H9 (cell line): ENCODE data around the gene DNAJC25. TPM values are rescaled to one million over a fixed set of nuclear protein-coding genes. Genes with fewer than 3 reads are reported as not detected.

Experiments
- DNase-seq: peaks from one replicate; pipeline ENCODE4 v3.0.0-alpha.2; 2017
- H2AFZ ChIP-seq: one replicate; pipeline ENCODE4 v1.6.1; 2013; ENCODE audit warnings: mild to moderate bottlenecking, low read length, control low read depth, moderate library complexity
- H2AK5ac ChIP-seq: 2 replicates; pipeline ENCODE4 v1.6.1; 2013; ENCODE audit warnings: low read length, control low read depth, mixed read lengths; ENCODE audit not compliant: insufficient read length
- H2BK120ac ChIP-seq: one replicate; pipeline ENCODE4 v1.6.1; 2013; ENCODE audit warnings: low read depth, mild to moderate bottlenecking, low read length, control low read depth, inconsistent platforms; ENCODE audit not compliant: poor library complexity, severe bottlenecking
- H2BK12ac ChIP-seq: 2 replicates; pipeline ENCODE4 v1.6.1; 2013; ENCODE audit warnings: low read length, control low read depth, mixed read lengths, low read depth; ENCODE audit not compliant: insufficient read length
- H2BK15ac ChIP-seq: 2 replicates; pipeline ENCODE4 v1.6.1; 2013; ENCODE audit warnings: low read depth, low read length, control low read depth
- H2BK20ac ChIP-seq: one replicate; pipeline ENCODE4 v1.6.1; 2013; ENCODE audit warnings: low read depth, mild to moderate bottlenecking, low read length, control low read depth, inconsistent platforms; ENCODE audit not compliant: poor library complexity, severe bottlenecking
- H2BK5ac ChIP-seq: 2 replicates; pipeline ENCODE4 v1.6.1; 2013; ENCODE audit warnings: low read length, control low read depth, mixed read lengths; ENCODE audit not compliant: insufficient read length
- H3K14ac ChIP-seq: 2 replicates; pipeline ENCODE4 v1.6.1; 2013; ENCODE audit warnings: low read length, control low read depth; ENCODE audit not compliant: insufficient read depth
- H3K18ac ChIP-seq: 2 replicates; pipeline ENCODE4 v1.6.1; 2013; ENCODE audit warnings: low read depth, mild to moderate bottlenecking, mixed read lengths, low read length, control low read depth; ENCODE audit not compliant: insufficient read length
- H3K23ac ChIP-seq: 2 replicates; pipeline ENCODE4 v1.6.1; 2013; ENCODE audit warnings: low read length, control low read depth, mixed read lengths, low read depth; ENCODE audit not compliant: insufficient read length
- H3K23me2 ChIP-seq: 2 replicates; pipeline ENCODE4 v1.6.1; 2013; ENCODE audit warnings: low read depth, mild to moderate bottlenecking, mixed read lengths, low read length, control low read depth; ENCODE audit not compliant: insufficient read length, poor library complexity, severe bottlenecking
- H3K27ac ChIP-seq: 2 replicates; pipeline ENCODE4 v1.5.1; 2013; ENCODE audit warnings: low read length, control low read depth, mixed read lengths, low read depth; ENCODE audit not compliant: insufficient read length
- H3K27me3 ChIP-seq: 2 replicates; pipeline ENCODE4 v1.6.1; 2013; ENCODE audit warnings: low read length, control low read depth, inconsistent platforms; ENCODE audit not compliant: insufficient read depth
- H3K4ac ChIP-seq: 2 replicates; pipeline ENCODE4 v1.6.1; 2013; ENCODE audit warnings: low read depth, mild to moderate bottlenecking, control low read depth, inconsistent platforms, low read length, moderate library complexity
- H3K4me1 ChIP-seq: 2 replicates; pipeline ENCODE4 v1.6.1; 2013; ENCODE audit warnings: low read length, control low read depth, inconsistent platforms; ENCODE audit not compliant: insufficient read depth
- H3K4me2 ChIP-seq: 2 replicates; pipeline ENCODE4 v1.6.1; 2013; ENCODE audit warnings: low read length, control low read depth, mixed read lengths; ENCODE audit not compliant: insufficient read length, insufficient read depth
- H3K56ac ChIP-seq: 2 replicates; pipeline ENCODE4 v1.6.1; 2013; ENCODE audit warnings: low read depth, mild to moderate bottlenecking, mixed read lengths, low read length, control low read depth; ENCODE audit not compliant: insufficient read length
- H3K79me1 ChIP-seq: 2 replicates; pipeline ENCODE4 v1.6.1; 2013; ENCODE audit warnings: low read depth, mild to moderate bottlenecking, moderate library complexity, low read length, control low read depth, inconsistent platforms; ENCODE audit not compliant: insufficient read depth, poor library complexity, severe bottlenecking
- H3K79me2 ChIP-seq: 2 replicates; pipeline ENCODE4 v1.6.1; 2013; ENCODE audit warnings: low read length, control low read depth, inconsistent platforms; ENCODE audit not compliant: insufficient read depth
- H3K9ac ChIP-seq: 2 replicates; pipeline ENCODE4 v1.6.1; 2013; ENCODE audit warnings: low read length, control low read depth, mixed read lengths; ENCODE audit not compliant: insufficient read length; ENCODE audit errors: extremely low read depth
- H3K9me3 ChIP-seq: one replicate; pipeline ENCODE4 v1.6.1; 2013; ENCODE audit warnings: low read depth, low read length, inconsistent platforms; ENCODE audit not compliant: control insufficient read depth
- H3T11ph ChIP-seq: one replicate; pipeline ENCODE4 v1.6.1; 2013; ENCODE audit warnings: mild to moderate bottlenecking, low read length, control low read depth, inconsistent platforms
- H4K20me1 ChIP-seq: one replicate; pipeline ENCODE4 v1.6.1; 2013; ENCODE audit not compliant: control insufficient read depth, insufficient read length, insufficient read depth
- H4K5ac ChIP-seq: 2 replicates; pipeline ENCODE4 v1.6.1; 2013; ENCODE audit warnings: low read depth, mild to moderate bottlenecking, mixed read lengths, low read length, control low read depth; ENCODE audit not compliant: insufficient read length
- H4K8ac ChIP-seq: replicated peaks from 2 replicates; pipeline ENCODE4 v1.6.1; 2013; ENCODE audit warnings: low read length, control low read depth, mixed read lengths, low read depth; ENCODE audit not compliant: insufficient read length
- H4K91ac ChIP-seq: 2 replicates; pipeline ENCODE4 v1.6.1; 2013; ENCODE audit warnings: low read depth, mild to moderate bottlenecking, moderate library complexity, mixed read lengths, low read length, control low read depth; ENCODE audit not compliant: insufficient read length
- H3K27ac Mint-ChIP-seq, 3 experiments: 2 replicates in 2 of 3; 3 replicates in 1 of 3; pipeline ENCODE4 v1.8.0; 2020 to 2021; ENCODE audit warnings: mixed read lengths in 3 of 3, mild to moderate bottlenecking in 1 of 3, moderate library complexity in 1 of 3
- H3K27me3 Mint-ChIP-seq: 2 replicates; pipeline ENCODE4 v1.8.0; 2021; ENCODE audit warnings: low read depth, mild to moderate bottlenecking, moderate library complexity, mixed read lengths
- H3K36me3 Mint-ChIP-seq, 3 experiments: 2 replicates in 2 of 3; 3 replicates in 1 of 3; pipeline ENCODE4 v1.8.0; 2020 to 2021; ENCODE audit warnings: low read depth in 3 of 3, mixed read lengths in 3 of 3; ENCODE audit not compliant: insufficient read depth in 1 of 3
- H3K4me1 Mint-ChIP-seq, 2 experiments: 2 replicates each; pipeline ENCODE4 v1.8.0; 2020; ENCODE audit warnings: mixed read lengths in 2 of 2
- H3K4me3 Mint-ChIP-seq, 2 experiments: 2 replicates in 1 of 2; 3 replicates in 1 of 2; pipeline ENCODE4 v1.8.0; 2020 to 2021; ENCODE audit warnings: mild to moderate bottlenecking in 2 of 2, mixed read lengths in 2 of 2, moderate library complexity in 1 of 2
- H3K9me3 Mint-ChIP-seq, 2 experiments: 2 replicates in 1 of 2; 3 replicates in 1 of 2; pipeline ENCODE4 v1.8.0; 2020; ENCODE audit warnings: mild to moderate bottlenecking in 2 of 2, mixed read lengths in 2 of 2, moderate library complexity in 1 of 2
- WGBS: extraction: QIAGEN DNeasy Blood & Tissue Kit; methylation state at CpG from one replicate; pipeline ENCODE4 v1.1.7; 2013; ENCODE audit warnings: missing lambda C conversion rate, low lambda C conversion rate, mixed read lengths; ENCODE audit not compliant: insufficient read length; ENCODE audit errors: extremely low coverage; 5-methylcytosine and 5-hydroxymethylcytosine counted together
- total RNA-seq: library from RNA; stranded (reverse); gene quantifications from 2 replicates; pipeline ENCODE4 v1.2.1, GENCODE V29; 2021
- TF ChIP-seq, protein P1 (sequence below): fragments of 200-600 bp; sonication (generic); conservative IDR thresholded peaks from 3 replicates; pipeline ENCODE4 v1.8.0; 2021; ENCODE audit warnings: antibody characterized with exemption, mild to moderate bottlenecking

DNAJC25 gene
- total RNA-seq, 1 experiment from 2014 or later: 7.6 TPM

DNA sequence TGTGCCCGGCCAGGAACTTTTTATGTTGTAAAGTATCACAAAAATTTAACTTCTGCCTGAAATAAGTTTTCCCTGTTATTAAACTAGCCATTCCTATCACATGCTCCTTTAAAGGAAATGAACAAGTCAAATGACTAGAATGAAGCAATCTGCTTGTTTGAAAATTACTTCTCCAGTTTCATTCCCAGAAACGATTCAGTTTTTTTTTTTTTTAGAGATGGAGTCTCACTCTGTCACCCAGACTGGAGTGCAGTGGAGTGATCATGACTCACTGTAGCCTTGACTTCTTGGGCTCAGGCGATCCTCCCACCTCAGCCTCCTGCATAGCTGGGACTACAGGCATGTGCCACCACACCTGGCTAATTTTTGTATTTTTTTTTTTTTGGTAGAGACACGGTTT is 16.9 kb downstream of the DNAJC25 start:
- H2AK5ac ChIP-seq: no peak overlapping the region
- H4K20me1 ChIP-seq: no peaks in the 10 kb centered on the region
- H3K9me3 Mint-ChIP-seq: no peaks in the 10 kb centered on the region
- no peak overlapping the region for H2AFZ ChIP-seq
- H3K27me3 ChIP-seq: no peaks in the 10 kb centered on the region
- no peak overlapping the region for H2BK15ac ChIP-seq
- H3K27ac Mint-ChIP-seq: no peak overlapping the region
- no peak overlapping the region for H3K4me2 ChIP-seq
- no peak overlapping the region for H2BK5ac ChIP-seq
- H3K14ac ChIP-seq: no peak overlapping the region
- no peak overlapping the region for H4K8ac ChIP-seq
- no peaks in the 10 kb centered on the region for H3K79me1 ChIP-seq
- H3K36me3 Mint-ChIP-seq: peaks cover 18 to 43% (median 40%) of the 10 kb centered on the region in 3 experiments; a peak in 6 of 7 replicates
- no peak overlapping the region for H3K18ac ChIP-seq
- no peaks in the 10 kb centered on the region for H3K9me3 ChIP-seq
- DNase-seq: no peak
- H4K5ac ChIP-seq: no peak overlapping the region
- no peaks in the 10 kb centered on the region for H3K79me2 ChIP-seq
- no peak overlapping the region for H2BK20ac ChIP-seq
- no peaks in the 10 kb centered on the region for H3K23me2 ChIP-seq
- TF ChIP-seq, protein P1, sequence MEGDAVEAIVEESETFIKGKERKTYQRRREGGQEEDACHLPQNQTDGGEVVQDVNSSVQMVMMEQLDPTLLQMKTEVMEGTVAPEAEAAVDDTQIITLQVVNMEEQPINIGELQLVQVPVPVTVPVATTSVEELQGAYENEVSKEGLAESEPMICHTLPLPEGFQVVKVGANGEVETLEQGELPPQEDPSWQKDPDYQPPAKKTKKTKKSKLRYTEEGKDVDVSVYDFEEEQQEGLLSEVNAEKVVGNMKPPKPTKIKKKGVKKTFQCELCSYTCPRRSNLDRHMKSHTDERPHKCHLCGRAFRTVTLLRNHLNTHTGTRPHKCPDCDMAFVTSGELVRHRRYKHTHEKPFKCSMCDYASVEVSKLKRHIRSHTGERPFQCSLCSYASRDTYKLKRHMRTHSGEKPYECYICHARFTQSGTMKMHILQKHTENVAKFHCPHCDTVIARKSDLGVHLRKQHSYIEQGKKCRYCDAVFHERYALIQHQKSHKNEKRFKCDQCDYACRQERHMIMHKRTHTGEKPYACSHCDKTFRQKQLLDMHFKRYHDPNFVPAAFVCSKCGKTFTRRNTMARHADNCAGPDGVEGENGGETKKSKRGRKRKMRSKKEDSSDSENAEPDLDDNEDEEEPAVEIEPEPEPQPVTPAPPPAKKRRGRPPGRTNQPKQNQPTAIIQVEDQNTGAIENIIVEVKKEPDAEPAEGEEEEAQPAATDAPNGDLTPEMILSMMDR: no peak
- H3K23ac ChIP-seq: no peak overlapping the region
- H4K91ac ChIP-seq: no peak overlapping the region
- no peak overlapping the region for H3K4me3 Mint-ChIP-seq
- WGBS: no CpG with 5 or more reads among the region's 4 CpGs
- no peak overlapping the region for H3K27ac ChIP-seq
- no peak overlapping the region for H3K9ac ChIP-seq
- no peak overlapping the region for H3K56ac ChIP-seq
- H3K4me1 Mint-ChIP-seq: no peaks in the 10 kb centered on the region
- H3K4ac ChIP-seq: no peak overlapping the region
- H3T11ph ChIP-seq: no peak overlapping the region
- no peaks in the 10 kb centered on the region for H3K4me1 ChIP-seq
- no peak overlapping the region for H2BK12ac ChIP-seq
- H2BK120ac ChIP-seq: no peak overlapping the region
- H3K27me3 Mint-ChIP-seq: no peaks in the 10 kb centered on the region
